Gastroesophageal sphincter (tissue), 3 donors: ENCODE data around the gene RIPPLY1.

Experiments
- EP300 ChIP-seq: sonication (generic); formaldehyde crosslinking; IDR thresholded peaks from one replicate; pipeline ENCODE4 v1.6.1; 2017; ENCODE audit warnings: antibody characterized with exemption, mild to moderate bottlenecking
- POLR2A ChIP-seq, 2 donors: fragments of 450-650 bp; IDR thresholded peaks; one replicate each; pipeline ENCODE4 v1.6.1; 2017; ENCODE audit warnings: antibody characterized with exemption in 2 of 2, mild to moderate bottlenecking in 2 of 2, moderate library complexity in 1 of 2
- POLR2AphosphoS5 ChIP-seq: sonication (generic); formaldehyde crosslinking; IDR thresholded peaks from one replicate; pipeline ENCODE4 v1.6.1; 2017; ENCODE audit warnings: antibody characterized with exemption
- TF ChIP-seq, protein P1 (sequence below), 4 experiments: fragments of 200-600 bp in 2 of 4; fragments of 450-650 bp in 2 of 4; sonication (generic) in 1 of 4; IDR thresholded peaks; one replicate each; pipeline ENCODE4 v1.5.1; 2017 to 2019; ENCODE audit warnings: antibody characterized with exemption in 4 of 4, mild to moderate bottlenecking in 2 of 4, moderate library complexity in 2 of 4

DNA sequence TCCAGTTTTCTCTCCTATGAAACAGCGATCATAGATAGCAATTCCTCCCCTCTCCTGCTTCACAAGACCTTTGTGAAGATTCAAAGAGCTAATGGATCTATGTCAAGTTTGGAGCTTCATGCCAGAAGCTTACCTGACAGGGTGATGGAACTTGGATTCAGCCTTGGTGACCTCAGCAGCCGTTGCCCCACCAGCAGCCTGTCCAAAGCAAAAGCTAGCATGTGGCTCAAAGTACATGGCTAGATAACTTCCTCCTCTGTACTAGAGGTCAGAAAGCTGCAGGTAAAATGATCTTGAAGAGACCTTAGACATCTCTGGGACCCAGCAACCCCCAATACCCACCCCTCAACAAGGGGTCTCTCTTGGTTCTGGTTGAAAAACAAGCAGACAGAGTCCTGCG is 1.8 kb downstream of the RIPPLY1 start:
- TF ChIP-seq POLR2AphosphoS5 (no peak), POLR2A (IDR thresholded peaks at IDR 0.05) (no peak), EP300 (no peak)
- TF ChIP-seq, protein P1, sequence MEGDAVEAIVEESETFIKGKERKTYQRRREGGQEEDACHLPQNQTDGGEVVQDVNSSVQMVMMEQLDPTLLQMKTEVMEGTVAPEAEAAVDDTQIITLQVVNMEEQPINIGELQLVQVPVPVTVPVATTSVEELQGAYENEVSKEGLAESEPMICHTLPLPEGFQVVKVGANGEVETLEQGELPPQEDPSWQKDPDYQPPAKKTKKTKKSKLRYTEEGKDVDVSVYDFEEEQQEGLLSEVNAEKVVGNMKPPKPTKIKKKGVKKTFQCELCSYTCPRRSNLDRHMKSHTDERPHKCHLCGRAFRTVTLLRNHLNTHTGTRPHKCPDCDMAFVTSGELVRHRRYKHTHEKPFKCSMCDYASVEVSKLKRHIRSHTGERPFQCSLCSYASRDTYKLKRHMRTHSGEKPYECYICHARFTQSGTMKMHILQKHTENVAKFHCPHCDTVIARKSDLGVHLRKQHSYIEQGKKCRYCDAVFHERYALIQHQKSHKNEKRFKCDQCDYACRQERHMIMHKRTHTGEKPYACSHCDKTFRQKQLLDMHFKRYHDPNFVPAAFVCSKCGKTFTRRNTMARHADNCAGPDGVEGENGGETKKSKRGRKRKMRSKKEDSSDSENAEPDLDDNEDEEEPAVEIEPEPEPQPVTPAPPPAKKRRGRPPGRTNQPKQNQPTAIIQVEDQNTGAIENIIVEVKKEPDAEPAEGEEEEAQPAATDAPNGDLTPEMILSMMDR (IDR thresholded peaks at IDR 0.05): no peak
